B cell (primary cell): ENCODE measurements around the gene LURAP1L. TPM values are rescaled to one million over a fixed set of nuclear protein-coding genes. Genes with fewer than 3 reads are reported as not detected.

Experiments
- ATAC-seq: fragments of 200-7000 bp; cut with Tn5 transposase; one replicate; pipeline ENCODE4 v1.10.0; 2021; ENCODE audit warnings: low read depth, mild to moderate bottlenecking, moderate number of reproducible peaks, moderate library complexity
- CTCF ChIA-PET: fragments of 350-600 bp; sonication (Branson Sonifier 250); formaldehyde crosslinking; loops from one replicate; lab custom pipeline; 2021; ENCODE audit warnings: antibody characterized with exemption, inconsistent platforms; lab: Charles Lee
- POLR2A ChIA-PET: fragments of 350-600 bp; sonication (Branson Sonifier 250); formaldehyde crosslinking; loops from one replicate; lab custom pipeline; 2021; ENCODE audit warnings: antibody characterized with exemption; lab: Charles Lee
- DNase-seq: peaks from one replicate; pipeline ENCODE4 v3.0.0; 2013
- H2AFZ ChIP-seq: 2 replicates; pipeline ENCODE4 v1.6.1; 2012; ENCODE audit warnings: mild to moderate bottlenecking, low read depth, low read length; ENCODE audit not compliant: insufficient read depth, poor library complexity, severe bottlenecking
- H3K27ac ChIP-seq, 2 donors: 1 replicate in 1 of 2; 2 replicates in 1 of 2; pipeline ENCODE4 v1.5.1; 2012 to 2013; ENCODE audit warnings: low read length in 2 of 2, mild to moderate bottlenecking in 2 of 2, moderate library complexity in 1 of 2
- H3K27me3 ChIP-seq, 4 experiments: fragments of 200-600 bp in 1 of 4; sonication (generic) in 1 of 4; replicated peaks in 1 of 4; 1 replicate in 2 of 4; 2 replicates in 2 of 4; pipeline versions ENCODE4 v1.6.1 to v1.7.0; 2013 to 2016; ENCODE audit warnings: low read length in 3 of 4, mild to moderate bottlenecking in 2 of 4, mixed read lengths in 1 of 4, moderate library complexity in 1 of 4; ENCODE audit not compliant: insufficient read depth in 4 of 4, control insufficient read depth in 3 of 4; ENCODE audit errors: control extremely low read depth in 1 of 4
- H3K36me3 ChIP-seq, 2 experiments: replicated peaks in 1 of 2; 1 replicate in 1 of 2; 2 replicates in 1 of 2; pipeline versions ENCODE4 v1.6.1 to v1.7.1; 2013; ENCODE audit warnings: low read length in 1 of 2; ENCODE audit not compliant: insufficient read depth in 2 of 2, control insufficient read depth in 1 of 2; ENCODE audit errors: control extremely low read depth in 1 of 2, extremely low read depth in 1 of 2
- H3K4me1 ChIP-seq, 2 donors: fragments of 200-600 bp in 1 of 2; sonication (generic) in 1 of 2; 1 replicate in 1 of 2; 2 replicates in 1 of 2; pipeline versions ENCODE4 v1.5.1 to v1.6.1; 2013 to 2017; ENCODE audit warnings: low read length in 2 of 2; ENCODE audit not compliant: control insufficient read depth in 2 of 2, insufficient read depth in 2 of 2
- H3K4me2 ChIP-seq: replicated peaks from 2 replicates; pipeline ENCODE3; 2012; ENCODE audit warnings: mild to moderate bottlenecking, low read depth, low read length; ENCODE audit not compliant: poor library complexity, severe bottlenecking
- H3K4me3 ChIP-seq, 5 experiments: fragments of 200-600 bp in 1 of 5; sonication (generic) in 1 of 5; 1 replicate in 3 of 5; 2 replicates in 2 of 5; pipeline versions ENCODE4 v1.5.1 to v1.7.0; 2011 to 2016; ENCODE audit warnings: low read length in 4 of 5, mild to moderate bottlenecking in 4 of 5, low read depth in 2 of 5, control low read depth in 1 of 5, moderate library complexity in 1 of 5; ENCODE audit not compliant: insufficient read depth in 1 of 5; ENCODE audit errors: control extremely low read depth in 1 of 5, extremely low read depth in 1 of 5
- H3K79me2 ChIP-seq: fragments of 200-600 bp; sonication (generic); one replicate; pipeline ENCODE4 v1.6.0; 2016; ENCODE audit warnings: low read length; ENCODE audit not compliant: control insufficient read depth, insufficient read depth
- H3K9ac ChIP-seq: fragments of 200-600 bp; sonication (generic); 2 replicates; pipeline ENCODE4 v1.6.1; 2017; ENCODE audit warnings: mild to moderate bottlenecking, low read length, moderate library complexity
- H3K9me3 ChIP-seq, 3 donors: one replicate each; pipeline versions ENCODE4 v1.6.1 to v1.7.1; 2013; ENCODE audit warnings: low read length in 2 of 3; ENCODE audit not compliant: control insufficient read depth in 2 of 3, insufficient read depth in 1 of 3; ENCODE audit errors: control extremely low read depth in 1 of 3
- H4K20me1 ChIP-seq: 2 replicates; pipeline ENCODE4 v1.6.0; 2012; ENCODE audit warnings: mild to moderate bottlenecking, low read length; ENCODE audit not compliant: insufficient read depth, control insufficient read depth, poor library complexity, severe bottlenecking
- H3K27ac Mint-ChIP-seq: one replicate; pipeline ENCODE4 v1.8.0; 2021; ENCODE audit warnings: mixed read lengths
- H3K27me3 Mint-ChIP-seq: one replicate; pipeline ENCODE4 v1.8.0; 2021; ENCODE audit warnings: mixed read lengths
- H3K4me1 Mint-ChIP-seq: one replicate; pipeline ENCODE4 v1.8.0; 2021; ENCODE audit warnings: mixed read lengths
- H3K4me3 Mint-ChIP-seq: one replicate; pipeline ENCODE4 v1.8.0; 2021; ENCODE audit warnings: mixed read lengths
- H3K9me3 Mint-ChIP-seq: one replicate; pipeline ENCODE4 v1.8.0; 2022; ENCODE audit warnings: mixed read lengths; ENCODE audit not compliant: insufficient read depth
- CTCF ChIP-seq: fragments of 200-600 bp; IDR thresholded peaks from one replicate; pipeline ENCODE4 v1.8.0; 2022; ENCODE audit warnings: antibody characterized with exemption, mild to moderate bottlenecking
- EZH2 ChIP-seq: IDR thresholded peaks from 2 replicates; pipeline ENCODE4 v1.6.1; 2012; ENCODE audit warnings: borderline replicate concordance, low read depth, mild to moderate bottlenecking, moderate library complexity, low read length; ENCODE audit not compliant: insufficient read depth, poor library complexity, severe bottlenecking
- WGBS: methylation state at CpG from one replicate; pipeline ENCODE4 v1.1.5; 2013; ENCODE audit warnings: missing lambda C conversion rate; ENCODE audit not compliant: insufficient coverage; 5-methylcytosine and 5-hydroxymethylcytosine counted together
- intact Hi-C: fragments of 100-400 bp; cut with micrococcal nuclease; formaldehyde crosslinking; loops from one replicate; pipeline ENCODE4 v1.10.0; 2022
- polyA plus RNA-seq: library from polyadenylated mRNA; depleted of rRNA; stranded (reverse); fragments of >200 nt; gene quantifications from 2 replicates; pipeline ENCODE4 v1.2.3, GENCODE V29; 2012
- total RNA-seq, 2 donors: library from RNA; stranded (reverse); fragments of 120-200 nt in 1 of 2; gene quantifications; 1 replicate in 1 of 2; 2 replicates in 1 of 2; pipeline versions ENCODE4 v1.2.3 to v1.2.4, GENCODE V29; 2013 to 2022

LURAP1L gene
- total and polyA plus RNA-seq, 2 donors (not counting 1 experiment from before 2014, with no cell fraction given), result not detected

GRCh38 chr9:12822111-12822510 lies 47.3 kb downstream of the LURAP1L start:
- CTCF ChIA-PET, result no interaction called here
- Histone ChIP-seq H3K36me3 (no peaks in the 10 kb centered on the region), H2AFZ (no peak overlapping the region), H3K9ac (no peak overlapping the region), H3K4me2 (no peak overlapping the region), H4K20me1 (no peaks in the 10 kb centered on the region), H3K9me3 (no peaks in the 10 kb centered on the region), H3K79me2 (no peaks in the 10 kb centered on the region), H3K4me3 (no peak overlapping the region), H3K27ac (no peak overlapping the region), H3K27me3 (no peaks in the 10 kb centered on the region), H3K4me1 (no peaks in the 10 kb centered on the region)
- no peaks in the 10 kb centered on the region for H3K27me3 Mint-ChIP-seq
- WGBS, result no CpG with 5 or more reads among the region's 2 CpGs
- H3K4me1 Mint-ChIP-seq, result no peaks in the 10 kb centered on the region
- intact Hi-C loops, result no loop called here
- POLR2A ChIA-PET, result no interaction called here
- TF ChIP-seq CTCF, result no peak
- no peak for TF ChIP-seq EZH2
- no peak for DNase-seq
- no peak overlapping the region for H3K27ac Mint-ChIP-seq
- ATAC-seq, result no peak
- no peaks in the 10 kb centered on the region for H3K9me3 Mint-ChIP-seq
- no peak overlapping the region for H3K4me3 Mint-ChIP-seq

GRCh38 chr9:12826924-12827565 lies 52.2 kb downstream of the LURAP1L start:
- ATAC-seq, result no peak
- Mint-ChIP-seq H3K27ac (no peak overlapping the region), H3K4me3 (no peak overlapping the region), H3K4me1 (no peaks in the 10 kb centered on the region), H3K27me3 (no peaks in the 10 kb centered on the region), H3K9me3 (peaks cover 4% of the 10 kb centered on the region)
- ChIA-PET POLR2A (no interaction called here), CTCF (no interaction called here)
- no peak overlapping the region for H3K4me3 ChIP-seq
- H3K27me3 ChIP-seq, result no peaks in the 10 kb centered on the region
- intact Hi-C loops, result no loop called here
- no peak for DNase-seq
- no peak overlapping the region for H3K4me2 ChIP-seq
- TF ChIP-seq EZH2 (no peak), CTCF (no peak)
- H3K9me3 ChIP-seq, result no peaks in the 10 kb centered on the region
- WGBS, result no CpG with 5 or more reads among the region's 3 CpGs
- no peaks in the 10 kb centered on the region for H3K79me2 ChIP-seq
- no peak overlapping the region for H3K27ac ChIP-seq
- H3K9ac ChIP-seq, result no peak overlapping the region
- no peaks in the 10 kb centered on the region for H3K4me1 ChIP-seq
- no peaks in the 10 kb centered on the region for H4K20me1 ChIP-seq
- H2AFZ ChIP-seq, result no peak overlapping the region
- no peaks in the 10 kb centered on the region for H3K36me3 ChIP-seq
